HG03095 (cell line): ENCODE measurements around the gene ALLC.

Source experiments
- ATAC-seq: cut with Tn5 transposase; IDR thresholded peaks from one replicate; pipeline ENCODE4 v1.9.1; 2021; ENCODE audit warnings: moderate library complexity; ENCODE audit not compliant: unreplicated experiment

ALLC gene

GRCh38 chr2:3708576-3708975 is 50.6 kb downstream of the ALLC start:
- ATAC-seq: no peak

GRCh38 chr2:3709225-3709624 is 51.2 kb downstream of the ALLC start:
- ATAC-seq: no peak

GRCh38 chr2:3712424-3712823 is 54.4 kb downstream of the ALLC start:
- no peak for ATAC-seq

DNA sequence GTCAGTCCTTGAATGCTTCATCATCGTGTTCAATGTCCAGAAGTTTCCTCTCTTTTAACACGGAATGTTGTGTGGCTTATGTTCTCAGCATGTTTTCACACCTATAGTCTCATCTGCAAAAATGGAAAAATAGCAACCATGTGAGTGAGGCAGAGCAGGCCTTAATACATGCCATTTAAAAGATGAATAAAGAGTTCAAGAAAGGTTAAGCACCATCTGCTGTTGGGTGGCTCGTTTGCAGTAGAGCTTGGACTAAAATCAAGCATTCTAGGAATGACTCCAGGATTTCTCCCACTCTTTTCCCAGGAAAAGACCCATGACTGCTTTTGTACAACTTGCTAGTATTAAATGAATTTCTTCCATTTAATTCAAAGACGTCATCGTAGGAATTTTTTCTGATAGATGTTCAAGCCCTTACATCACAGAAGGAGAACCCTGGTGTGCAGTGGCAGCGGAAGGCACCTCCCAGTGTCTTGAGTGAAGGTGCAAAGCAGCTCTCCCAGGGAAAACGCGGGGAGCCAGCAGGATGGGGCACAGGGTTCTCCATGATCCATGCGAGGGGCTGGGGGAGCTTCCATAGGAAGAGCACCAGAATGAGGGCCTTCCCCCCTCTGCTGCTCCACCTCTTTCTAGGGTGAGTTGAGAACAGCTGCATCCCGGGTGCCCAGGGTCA is 55.0 kb downstream of the ALLC start:
- ATAC-seq: no peak

DNA sequence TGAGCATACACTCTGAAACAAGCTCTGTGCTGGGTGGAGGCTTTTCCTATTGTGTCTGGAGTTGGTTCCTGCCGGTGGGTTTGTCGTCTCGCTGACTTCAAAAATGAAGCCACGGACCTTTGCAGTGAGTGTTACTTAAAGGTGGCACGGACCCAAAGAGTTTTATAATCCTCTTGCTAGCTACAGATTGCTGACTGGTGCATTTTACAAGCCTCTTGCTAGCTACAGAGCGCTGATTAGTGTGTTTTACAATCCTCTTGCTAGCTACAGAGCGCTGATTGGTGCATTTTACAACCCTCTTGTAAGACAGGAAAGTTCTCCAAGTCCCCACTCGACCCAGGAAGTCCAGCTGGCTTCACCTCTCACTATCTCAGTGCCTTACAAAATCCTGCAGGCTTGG is 60.7 kb downstream of the ALLC start:
- no peak for ATAC-seq

DNA sequence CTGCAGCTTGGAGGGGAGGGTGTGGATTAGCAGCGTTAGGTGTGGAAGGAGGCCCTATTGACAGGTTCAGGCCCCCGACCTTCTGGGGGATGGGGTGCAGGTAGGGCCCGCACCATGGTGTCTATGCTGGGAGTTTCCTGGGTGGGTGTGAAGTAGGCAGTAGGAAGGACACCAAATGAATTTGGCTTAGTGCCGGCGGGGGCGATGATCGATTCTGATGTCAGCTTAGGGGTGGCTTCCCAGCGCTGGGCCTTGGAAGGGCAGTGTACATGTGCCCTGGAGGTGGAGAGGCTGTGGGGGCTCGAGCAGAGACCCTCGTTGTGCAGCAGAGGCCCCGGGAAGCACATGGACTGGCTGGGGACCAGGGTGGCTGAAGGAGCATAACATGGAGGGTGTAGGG is 67.0 kb downstream of the ALLC start:
- ATAC-seq: no peak

GRCh38 chr2:3725458-3726250 is 67.7 kb downstream of the ALLC start:
- ATAC-seq: no peak

- no peak for ATAC-seq
Measured at GRCh38 chr2:3726511-3726910, 68.5 kb downstream of the ALLC start.

GRCh38 chr2:3727397-3728045 is 69.5 kb downstream of the ALLC start:
- ATAC-seq: no peak

- ATAC-seq: no peak
Measured at GRCh38 chr2:3728104-3729054, 70.4 kb downstream of the ALLC start.

DNA sequence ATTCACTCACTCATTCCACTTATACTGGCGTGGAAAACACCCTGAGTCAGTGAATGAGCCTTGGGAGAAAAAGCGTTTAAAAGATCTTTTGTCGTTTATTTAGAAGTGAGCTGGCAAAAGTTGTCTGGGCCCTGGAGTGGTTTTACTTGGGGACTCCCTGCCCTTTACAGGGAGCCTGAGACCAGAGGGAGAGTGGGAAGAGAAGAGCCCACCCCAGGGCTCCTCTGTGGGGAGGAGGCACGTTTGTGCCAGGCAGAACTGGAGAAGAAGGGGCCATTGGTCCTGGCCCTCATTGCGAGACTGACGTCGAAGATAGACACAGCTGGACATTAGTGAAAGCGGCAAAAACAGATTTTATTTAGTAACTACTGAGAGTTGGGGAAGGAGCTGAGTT is 71.1 kb downstream of the ALLC start:
- no peak for ATAC-seq

- ATAC-seq: no peak
Measured at GRCh38 chr2:3729786-3730185, 71.8 kb downstream of the ALLC start.

- no peak for ATAC-seq
Measured at GRCh38 chr2:3730646-3731045, 72.6 kb downstream of the ALLC start.

DNA sequence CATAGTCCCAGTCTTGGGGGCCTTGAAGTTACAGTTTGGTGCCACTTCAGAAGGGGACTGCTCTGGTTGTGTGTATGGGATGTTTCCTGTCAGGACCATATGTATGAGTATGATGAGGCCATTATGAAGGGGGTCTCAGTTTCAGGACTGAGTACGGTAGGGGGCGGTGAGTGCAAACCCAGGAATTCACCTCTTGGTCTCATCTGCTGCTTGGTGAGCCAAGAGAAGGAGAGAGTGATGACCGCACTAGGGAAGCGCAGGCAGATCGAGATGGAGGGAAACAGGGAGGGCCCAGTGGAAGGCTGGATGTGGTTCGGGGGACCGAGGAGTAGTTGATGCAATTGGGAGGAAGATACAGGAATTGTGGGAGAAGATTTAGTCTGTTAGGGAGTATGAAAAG is 73.8 kb downstream of the ALLC start:
- ATAC-seq: no peak

DNA sequence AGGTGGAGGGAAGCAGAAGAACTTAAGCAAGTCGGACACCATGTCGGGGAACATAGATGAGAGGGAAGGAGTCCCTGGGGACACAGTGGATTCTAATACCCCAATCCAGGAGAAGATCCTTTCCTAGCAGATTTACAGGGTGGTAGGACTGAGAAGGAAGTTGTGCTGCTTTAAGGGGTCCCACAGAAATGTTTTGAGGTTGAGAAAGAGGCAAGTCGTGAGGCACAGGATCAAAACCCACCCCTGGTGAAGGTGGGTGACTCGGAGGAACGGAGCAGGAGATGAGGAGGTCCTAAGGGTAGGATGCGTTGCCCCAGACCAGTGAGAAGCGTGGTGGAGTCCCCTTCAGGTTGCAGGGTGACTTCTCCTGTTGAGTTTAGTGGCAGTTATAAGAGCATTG is 78.1 kb downstream of the ALLC start:
- ATAC-seq: no peak

DNA sequence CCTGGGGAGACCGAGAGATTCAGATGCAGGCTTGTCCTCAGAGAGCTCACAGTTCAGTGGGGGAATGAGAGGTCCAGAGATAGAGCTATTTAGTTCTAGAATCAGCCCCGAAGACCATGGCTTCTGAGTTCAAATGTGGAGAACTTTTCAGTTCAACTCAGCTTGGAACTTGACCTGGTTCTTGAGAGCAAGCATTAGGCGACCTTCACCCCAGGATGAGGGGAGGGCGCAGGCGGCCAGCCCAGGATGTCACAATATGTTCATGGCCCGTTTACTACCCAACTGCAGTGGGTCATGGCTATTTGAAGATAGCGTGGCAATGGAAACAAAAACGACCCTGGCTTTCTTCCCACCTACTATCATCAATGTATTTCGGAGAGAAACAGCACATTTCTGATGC is 79.1 kb downstream of the ALLC start:
- no peak for ATAC-seq

- ATAC-seq: no peak
Measured at GRCh38 chr2:3738454-3738853, 80.5 kb downstream of the ALLC start.

- no peak for ATAC-seq
Measured at GRCh38 chr2:3739313-3739712, 81.3 kb downstream of the ALLC start.

GRCh38 chr2:3741396-3741795 is 83.4 kb downstream of the ALLC start:
- ATAC-seq: no peak

DNA sequence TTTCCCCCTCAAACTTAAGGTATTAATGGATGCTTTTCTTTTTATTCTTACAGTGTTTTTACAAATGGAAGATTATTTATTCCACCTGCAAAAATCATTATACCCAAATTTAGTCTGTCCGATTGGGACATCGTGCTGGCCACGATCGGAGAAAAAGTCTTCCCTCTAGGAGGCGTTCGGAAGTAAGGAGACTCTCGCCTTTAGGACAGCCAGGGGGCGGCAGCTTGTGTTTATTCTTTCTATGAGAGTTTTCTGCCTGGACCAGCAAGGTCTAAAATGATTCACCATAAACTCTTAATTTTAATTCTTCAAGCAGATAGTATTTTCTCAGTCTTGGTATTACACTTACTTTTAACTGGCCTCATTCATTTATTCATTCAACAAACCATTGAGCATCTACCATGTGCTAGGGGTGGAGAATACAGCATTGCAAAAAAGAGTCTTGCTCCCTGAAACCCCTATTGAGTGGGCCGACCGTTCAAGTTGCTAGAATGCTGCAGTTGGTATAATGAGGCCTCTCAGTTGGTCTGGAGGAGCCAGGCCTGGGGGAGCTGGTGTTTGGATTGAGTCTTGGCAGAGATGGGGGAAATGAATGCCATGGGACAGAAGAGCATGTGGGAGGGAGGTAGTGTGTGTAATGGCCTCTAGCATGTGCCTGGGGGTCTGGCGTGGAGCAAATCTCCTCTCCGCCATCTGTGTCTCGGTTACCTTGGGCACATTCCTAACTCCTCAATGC is 84.0 kb downstream of the ALLC start:
- ATAC-seq: no peak
